ENCODE data around the gene KRTAP12-4. TPM values are rescaled to one million over a fixed set of nuclear protein-coding genes. Genes with fewer than 3 reads are reported as not detected.
"Not testable (repeated sequence)": the region's sequence is repeated elsewhere in the genome, so short reads cannot be mapped to it uniquely, and the experiment has no call there.

KRTAP12-4 gene
- total RNA-seq, 1 donor from 2014 or later = not detected

GRCh38 chr21:44687671-44688070 lies 33.2 kb upstream of the KRTAP12-4 start:
- no peak for DNase-seq (ENCODE audit: low spot score)

DNA sequence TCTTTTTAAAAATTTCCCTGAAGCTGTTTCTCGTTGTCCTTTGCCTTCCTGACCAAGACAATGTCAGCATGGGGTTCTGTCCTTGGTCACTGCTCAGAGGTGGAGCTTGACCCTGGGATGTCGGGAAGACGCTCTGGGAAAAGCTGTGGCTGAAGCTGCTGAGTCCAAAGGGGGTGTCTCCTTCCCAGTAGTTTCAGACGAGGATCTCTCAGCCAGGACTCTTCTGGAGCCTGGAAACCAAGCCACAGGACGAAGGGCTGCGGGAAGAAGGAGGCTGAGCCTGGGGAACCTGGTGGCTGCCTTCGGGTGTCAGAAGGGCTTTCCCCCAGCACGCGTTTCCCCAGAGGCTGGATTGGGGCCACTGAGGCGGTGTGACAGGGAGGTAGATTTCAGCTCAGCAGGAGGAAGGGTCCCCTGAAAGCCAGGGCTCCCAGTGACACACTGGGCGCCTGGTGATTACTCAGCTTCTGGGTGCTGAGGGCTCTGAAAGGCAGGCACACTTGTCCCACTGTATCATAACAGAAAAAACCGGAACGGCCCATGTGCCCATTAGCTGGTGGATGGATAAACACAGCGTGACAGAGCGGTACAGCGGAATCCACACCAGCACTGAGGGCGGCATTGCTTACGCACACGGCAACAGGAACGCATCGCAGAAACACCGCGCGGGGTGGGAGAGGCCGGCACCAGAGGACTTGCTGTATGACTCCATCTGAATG lies 32.5 kb upstream of the KRTAP12-4 start:
- DNase-seq (ENCODE audit: low spot score) = no peak

DNA sequence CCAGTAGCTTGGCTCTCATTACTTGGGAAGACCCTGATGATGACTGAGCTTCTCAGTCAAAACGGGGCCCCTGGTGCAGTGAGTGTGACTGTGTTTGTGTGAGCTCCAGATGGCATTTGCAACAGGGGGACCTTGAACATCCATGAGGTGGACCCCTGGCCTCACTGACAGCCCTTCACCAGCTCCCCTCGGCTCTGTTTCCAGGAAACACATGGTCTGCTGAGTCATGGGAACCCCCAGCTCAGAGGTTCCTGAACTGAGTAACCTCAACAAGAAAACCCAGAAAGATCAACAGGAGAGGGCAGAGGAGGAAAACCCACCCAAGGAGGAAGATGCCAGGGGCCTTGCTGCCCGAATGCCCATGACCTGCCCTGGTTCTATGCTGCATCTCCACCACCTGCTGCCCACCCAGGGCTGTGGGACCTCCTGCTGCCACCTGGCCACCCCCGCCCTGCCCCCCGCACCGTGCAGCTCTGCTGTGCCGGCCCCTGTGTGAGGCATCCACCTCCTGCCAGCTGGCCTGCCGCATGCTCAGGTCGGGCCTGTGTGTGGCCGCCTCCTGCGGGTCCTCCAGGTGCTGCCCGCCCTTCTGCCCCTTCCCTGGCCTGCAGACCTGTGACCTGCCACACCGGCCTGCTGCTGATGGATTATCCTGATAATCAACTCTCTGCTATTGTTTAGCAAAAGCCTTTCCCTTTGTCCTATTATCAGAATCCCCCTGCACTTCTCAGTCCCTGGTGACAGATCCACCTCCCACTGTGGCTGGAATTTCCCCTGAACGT lies 31.7 kb upstream of the KRTAP12-4 start:
- no peak for DNase-seq (ENCODE audit: low spot score)

DNA sequence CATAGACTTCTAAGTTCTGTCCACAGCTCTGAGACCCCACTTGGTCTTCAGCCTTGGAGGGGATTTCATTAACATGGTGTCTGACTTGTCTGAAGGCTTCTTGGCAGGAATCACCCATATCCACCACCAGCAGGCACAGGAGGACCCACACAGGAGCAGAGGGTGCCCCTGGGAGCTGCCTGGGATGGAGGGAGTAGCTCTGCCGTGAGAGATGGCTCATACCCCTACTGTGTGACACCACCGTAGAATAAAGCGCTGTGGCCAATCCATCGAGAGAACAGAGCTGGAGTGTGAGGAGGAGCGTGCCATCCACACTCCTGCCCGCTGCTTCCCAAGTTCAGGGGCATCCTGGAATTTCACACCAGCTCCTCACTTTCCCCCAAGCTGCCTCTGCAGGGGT lies 30.6 kb upstream of the KRTAP12-4 start:
- not testable (repeated sequence) for DNase-seq (ENCODE audit: low spot score)

- no peak for DNase-seq (ENCODE audit: low spot score)
These were observed 30.0 kb upstream of the KRTAP12-4 start for GRCh38 chr21:44684483-44684882.

DNA sequence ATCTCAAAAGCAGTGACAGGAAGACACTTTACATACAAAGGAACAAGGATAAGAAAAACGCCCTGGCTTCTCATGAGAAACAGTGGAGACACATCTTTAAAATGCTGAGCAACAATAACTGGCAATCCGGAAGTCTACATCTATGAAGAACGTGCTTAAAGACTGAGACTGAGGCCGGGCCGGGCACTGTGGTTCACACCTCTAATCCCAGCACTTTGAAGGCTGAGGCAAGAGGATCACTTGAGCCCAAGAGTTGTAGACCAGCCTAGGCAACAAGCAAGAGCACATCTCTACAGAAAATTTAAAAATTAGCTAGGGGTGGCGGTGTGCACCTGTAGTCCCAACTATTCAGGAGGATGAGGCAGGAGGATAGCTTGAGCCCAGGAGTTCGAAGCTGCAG lies 29.6 kb upstream of the KRTAP12-4 start:
- no peak for DNase-seq (ENCODE audit: low spot score)

DNA sequence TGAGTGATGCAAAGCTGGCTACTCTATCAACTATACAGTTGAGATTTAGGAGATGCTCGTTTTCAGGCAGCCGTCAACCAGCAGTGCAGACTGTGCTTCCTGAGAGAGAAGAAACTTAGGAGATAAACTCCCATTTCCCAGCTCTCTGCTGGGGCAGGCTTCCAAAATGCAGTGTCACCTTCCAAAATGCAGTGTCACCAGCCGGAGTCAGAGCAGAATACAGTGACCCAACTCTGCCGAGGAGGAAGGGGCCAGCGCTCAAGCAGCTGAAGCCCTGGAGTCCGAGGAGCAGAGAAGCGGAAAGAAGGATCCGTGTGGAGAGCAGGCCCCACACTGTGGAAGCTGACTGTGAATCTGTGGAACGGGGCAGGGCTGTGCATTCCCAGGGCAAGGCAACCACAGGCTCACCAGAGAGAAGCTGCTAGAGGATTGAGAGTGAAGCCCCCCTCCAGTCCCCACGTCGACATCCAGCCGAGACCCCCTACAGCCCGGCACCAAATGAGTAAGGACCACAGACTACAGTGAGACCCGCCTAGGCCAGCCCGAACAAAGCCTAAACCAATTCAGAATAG lies 28.2 kb upstream of the KRTAP12-4 start:
- no peak for DNase-seq (ENCODE audit: low spot score)

DNA sequence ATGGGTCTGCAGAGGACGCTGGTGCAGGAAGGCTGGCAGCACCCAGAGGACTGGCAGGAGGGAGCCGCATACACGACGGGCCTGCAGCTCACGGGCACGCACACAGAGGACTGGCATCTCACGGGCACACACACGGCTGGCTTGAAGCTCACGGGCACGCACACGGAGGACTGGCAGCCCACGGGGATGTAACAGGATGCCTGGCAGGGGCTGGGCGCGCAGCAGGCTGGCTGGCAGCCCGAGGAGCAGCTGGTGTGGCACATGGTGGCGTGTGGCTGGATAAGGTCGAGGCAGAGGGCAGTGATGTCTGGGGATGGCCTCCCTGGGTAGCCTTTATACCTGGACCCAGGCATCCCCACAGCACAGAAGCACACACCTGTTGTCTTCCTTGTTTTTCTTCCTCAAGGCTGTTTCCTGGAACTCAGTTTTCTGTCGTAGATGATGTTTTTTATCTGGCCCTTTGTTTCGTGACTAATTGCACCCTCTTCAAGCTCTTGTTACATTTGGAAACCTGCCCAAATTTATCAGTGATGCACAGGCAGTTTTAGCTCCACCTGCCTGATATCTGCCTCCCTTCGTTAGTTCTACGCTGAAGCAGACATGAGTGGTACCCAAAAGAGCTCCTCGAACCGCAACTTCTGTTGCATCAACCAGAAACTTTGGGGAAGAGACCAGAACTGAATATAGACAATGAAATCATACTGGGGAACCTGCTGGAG lies 27.6 kb upstream of the KRTAP12-4 start, which contains the start of gene KRTAP12-1:
Gene KRTAP12-1 (minus strand): TSS at position 303 of the 719 bp plus-strand sequence. CDS start 40 bp downstream, at position 263.
- DNase-seq (ENCODE audit: low spot score) = no peak

DNA sequence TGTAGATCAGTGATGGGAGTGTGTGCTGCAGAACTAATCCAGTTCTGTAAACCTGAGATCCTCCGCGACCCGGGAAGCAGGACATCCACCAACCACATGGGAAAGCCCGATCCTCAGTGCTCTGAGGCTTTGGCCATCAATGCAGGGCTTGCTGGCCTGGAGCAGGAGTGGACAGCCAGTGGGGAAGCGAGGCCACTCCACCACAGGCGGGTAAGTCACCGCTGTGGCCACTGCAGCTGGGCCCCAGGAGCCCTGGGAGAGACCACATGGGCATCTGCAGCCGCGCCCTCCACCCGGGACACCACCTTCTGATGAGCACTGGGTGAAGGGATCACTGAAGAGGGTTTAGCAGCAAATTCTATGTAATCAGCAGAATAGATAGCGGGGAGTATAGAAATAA lies 26.7 kb upstream of the KRTAP12-4 start:
- DNase-seq (ENCODE audit: low spot score) = no peak

- DNase-seq (ENCODE audit: low spot score) = no peak
These were observed 23.4 kb upstream of the KRTAP12-4 start for GRCh38 chr21:44677881-44678280.

- DNase-seq (ENCODE audit: low spot score) = no peak
These were observed 17.5 kb upstream of the KRTAP12-4 start for GRCh38 chr21:44671911-44672310.

DNA sequence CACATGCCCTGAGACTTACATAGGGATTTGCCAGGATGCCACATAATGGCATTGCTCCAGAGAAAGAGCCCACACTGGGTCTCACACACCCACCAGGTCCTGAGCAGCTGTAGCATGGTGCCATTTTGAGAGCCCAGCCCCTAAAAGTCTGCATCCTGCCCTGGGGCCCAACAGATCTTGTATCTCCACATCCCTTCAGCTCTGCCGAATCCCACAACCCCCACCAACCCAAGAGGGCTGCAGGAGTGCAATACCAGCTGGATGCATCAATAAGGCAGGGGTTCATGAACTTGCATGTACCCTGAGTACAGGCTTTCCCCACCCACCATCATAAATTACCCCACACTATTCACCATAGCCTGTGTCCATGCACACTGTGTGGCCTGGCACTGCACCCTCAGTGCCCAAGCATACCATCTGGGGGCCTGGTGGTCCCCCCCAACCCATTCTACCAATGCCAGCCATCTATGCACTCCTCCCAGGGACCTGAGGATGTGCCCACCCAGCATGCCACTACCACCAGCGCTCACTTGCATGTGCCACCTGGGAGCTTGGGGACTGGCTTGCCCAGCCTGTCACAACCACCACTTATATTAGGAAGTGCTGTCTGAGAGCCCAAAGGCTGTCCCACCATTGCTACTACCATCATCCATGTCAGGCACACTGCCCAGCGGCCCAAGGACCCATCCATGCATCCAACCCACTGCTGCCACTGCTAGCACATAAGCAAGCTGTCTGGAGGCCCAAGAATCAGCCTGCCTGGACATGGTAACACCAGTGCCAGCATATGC lies 16.4 kb upstream of the KRTAP12-4 start:
- DNase-seq (ENCODE audit: low spot score) = no peak

DNA sequence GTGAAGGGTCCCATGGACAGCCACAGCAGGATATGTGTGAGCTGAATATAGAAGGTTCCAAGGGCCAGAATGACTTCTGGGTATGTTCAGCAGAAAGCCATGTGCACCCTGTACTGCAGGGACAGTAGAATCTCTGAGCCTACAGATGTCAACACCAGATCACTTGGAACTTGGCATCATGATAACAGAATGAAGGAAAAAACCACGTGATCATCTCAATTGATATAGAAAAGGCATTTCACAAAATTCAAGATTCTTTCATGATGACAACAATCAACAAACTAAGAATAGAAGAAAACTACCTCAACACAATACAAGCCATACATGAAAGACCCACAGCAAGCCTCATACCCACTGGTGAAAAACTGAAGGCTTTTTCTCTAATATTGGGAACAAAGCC lies 13.2 kb upstream of the KRTAP12-4 start:
- no peak for DNase-seq (ENCODE audit: low spot score)

GRCh38 chr21:44666401-44667320 lies 12.2 kb upstream of the KRTAP12-4 start, which contains the start of gene KRTAP12-2:
KRTAP12-2 (minus strand) TSS chr21:44666927; CDS start chr21:44666886, 41 bp downstream.
- DNase-seq (ENCODE audit: low spot score) = no peak

- no peak for DNase-seq (ENCODE audit: low spot score)
These were observed 10.2 kb upstream of the KRTAP12-4 start for GRCh38 chr21:44664691-44665090.

- DNase-seq (ENCODE audit: low spot score) = not testable (repeated sequence)
These were observed 7.1 kb upstream of the KRTAP12-4 start for GRCh38 chr21:44661567-44661966.

GRCh38 chr21:44658913-44659595 lies 4.6 kb upstream of the KRTAP12-4 start:
- no peak for DNase-seq (ENCODE audit: low spot score)

DNA sequence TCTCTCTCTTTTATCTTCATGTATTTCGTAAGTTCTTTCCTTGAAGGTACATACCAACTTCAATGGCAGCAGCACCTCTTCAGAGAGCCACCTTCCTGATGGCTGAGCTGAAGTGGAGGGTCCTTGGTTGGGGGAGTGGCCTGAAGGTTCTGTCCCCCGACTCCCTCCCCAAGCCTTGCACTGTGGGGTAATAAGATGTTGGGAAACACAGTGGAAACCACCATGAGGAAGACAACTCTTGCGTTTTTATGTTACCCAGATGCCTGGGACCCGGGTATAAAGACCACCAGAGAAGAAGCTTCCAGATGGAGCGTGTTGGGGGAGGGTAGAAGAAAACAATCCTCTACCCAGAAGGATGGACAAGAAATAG lies 4.1 kb upstream of the KRTAP12-4 start:
- DNase-seq (ENCODE audit: low spot score) = no peak
